ENCODE data around the gene GJE1. TPM values are rescaled to one million over a fixed set of nuclear protein-coding genes. Genes with fewer than 3 reads are reported as not detected.
A peak's percentile ranks its signal among the peaks of the same experiment; 100 is the strongest.

Gene GJE1
- polyA plus RNA-seq, 3 donors: not detected

DNA sequence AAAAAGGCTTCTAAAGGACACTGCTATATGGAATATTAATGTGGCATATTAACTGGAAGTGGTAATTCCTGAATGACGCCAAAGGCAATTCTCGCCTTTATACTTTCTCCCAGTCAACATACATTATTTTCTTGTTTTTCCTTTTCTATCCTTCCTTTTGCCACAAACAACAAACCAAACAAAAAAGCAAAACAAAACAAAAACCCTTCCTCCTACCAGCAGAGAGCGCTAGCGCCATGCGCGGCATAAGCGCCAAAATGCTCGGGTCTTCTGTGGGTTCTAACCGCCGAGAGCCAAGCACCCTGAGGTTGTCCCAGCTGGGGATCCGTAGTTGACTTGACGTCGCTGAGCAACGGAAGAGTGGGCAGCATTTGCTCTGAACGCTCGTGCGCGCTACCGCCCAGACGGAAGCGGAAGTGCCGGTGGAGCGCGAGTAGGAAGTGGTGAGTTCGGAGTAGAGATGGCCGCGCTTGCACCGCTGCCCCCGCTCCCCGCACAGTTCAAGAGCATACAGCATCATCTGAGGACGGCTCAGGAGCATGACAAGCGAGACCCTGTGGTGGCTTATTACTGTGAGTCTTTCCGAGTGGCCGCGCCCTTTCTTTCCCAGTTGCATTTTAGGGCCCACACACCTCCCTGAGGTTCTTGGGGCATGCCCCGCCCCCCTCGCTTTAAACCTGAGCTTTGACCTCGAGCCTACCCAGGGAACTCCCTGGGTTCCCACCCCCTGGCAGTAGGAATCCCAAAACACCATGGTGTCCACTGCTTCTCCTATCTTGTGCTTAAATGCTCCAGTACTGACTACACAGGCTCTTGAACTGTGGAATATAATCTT lies 14.3 kb downstream of the GJE1 start, which contains the start of the genes NMBR and VTA1:
Gene NMBR, minus strand, starts transcription at position 295 of the 835 bp plus-strand sequence. CDS start 58,464 bp downstream, outside the sequence.
Gene VTA1, plus strand, starts transcription at position 436 of the 835 bp plus-strand sequence. Its CDS starts 25 bp downstream, at position 461.
- H3K9ac ChIP-seq (ENCODE audit: insufficient read depth, low read length, poor library complexity, severe bottlenecking): peak within 1 kb of the TSS; percentile 69
- H3K36me3 Mint-ChIP-seq: peaks cover 12 to 22% of the 10 kb centered on the region in 2 donors
- intact Hi-C loops (cut with micrococcal nuclease): loop anchor here in 1 of 2 donors (5.0 kb wide), 1 partner anchor 240 kb away; no protein-coding TSS in a partner anchor
- DNase-seq: peak; percentile 98 to 100 (median 98)
- under 1% methylated on average over 34 of the region's 38 CpGs for WGBS (ENCODE audit: insufficient coverage)
- H3K27me3 Mint-ChIP-seq (ENCODE audit: low read depth in 3 of 3): peaks cover 0 to 4% (median 4%) of the 10 kb centered on the region in 3 donors
- TF ChIP-seq, protein P1, sequence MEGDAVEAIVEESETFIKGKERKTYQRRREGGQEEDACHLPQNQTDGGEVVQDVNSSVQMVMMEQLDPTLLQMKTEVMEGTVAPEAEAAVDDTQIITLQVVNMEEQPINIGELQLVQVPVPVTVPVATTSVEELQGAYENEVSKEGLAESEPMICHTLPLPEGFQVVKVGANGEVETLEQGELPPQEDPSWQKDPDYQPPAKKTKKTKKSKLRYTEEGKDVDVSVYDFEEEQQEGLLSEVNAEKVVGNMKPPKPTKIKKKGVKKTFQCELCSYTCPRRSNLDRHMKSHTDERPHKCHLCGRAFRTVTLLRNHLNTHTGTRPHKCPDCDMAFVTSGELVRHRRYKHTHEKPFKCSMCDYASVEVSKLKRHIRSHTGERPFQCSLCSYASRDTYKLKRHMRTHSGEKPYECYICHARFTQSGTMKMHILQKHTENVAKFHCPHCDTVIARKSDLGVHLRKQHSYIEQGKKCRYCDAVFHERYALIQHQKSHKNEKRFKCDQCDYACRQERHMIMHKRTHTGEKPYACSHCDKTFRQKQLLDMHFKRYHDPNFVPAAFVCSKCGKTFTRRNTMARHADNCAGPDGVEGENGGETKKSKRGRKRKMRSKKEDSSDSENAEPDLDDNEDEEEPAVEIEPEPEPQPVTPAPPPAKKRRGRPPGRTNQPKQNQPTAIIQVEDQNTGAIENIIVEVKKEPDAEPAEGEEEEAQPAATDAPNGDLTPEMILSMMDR (IDR thresholded peaks at IDR 0.05): peak; percentile 81
- H3K27ac Mint-ChIP-seq: peak within 1 kb of the TSS; percentile 86 to 94 (median 90)
- no peaks in the 10 kb centered on the region for H3K27me3 ChIP-seq (ENCODE audit: control insufficient read depth in 2 of 2, insufficient read depth in 2 of 2, low read length in 2 of 2)
- H2AFZ ChIP-seq (ENCODE audit: insufficient read depth, low read depth, low read length, poor library complexity, severe bottlenecking): peak within 1 kb of the TSS; percentile 84
- peaks cover 55% of the 10 kb centered on the region for H3K79me2 ChIP-seq (ENCODE audit: insufficient read depth, low read length)
- H3K9me3 Mint-ChIP-seq: no peaks in the 10 kb centered on the region
- H3K4me3 ChIP-seq (replicated peaks in 1 of 3; ENCODE audit: low read depth in 2 of 3, low read length in 3 of 3): peak within 1 kb of the TSS; percentile 79 to 95 (median 87)
- peaks cover 38% of the 10 kb centered on the region for H3K4me1 Mint-ChIP-seq
- H3K4me3 Mint-ChIP-seq: peak within 1 kb of the TSS; percentile 90 to 95
- peaks cover 0 to 14% of the 10 kb centered on the region in 2 donors for H3K36me3 ChIP-seq (replicated peaks in 1 of 2; ENCODE audit: control insufficient read depth in 1 of 2, insufficient read depth in 2 of 2, low read length in 2 of 2)
- peak within 1 kb of the TSS; percentile 93 for H3K4me2 ChIP-seq (replicated peaks; ENCODE audit: extremely low read depth, low read length, poor library complexity, severe bottlenecking)
- H4K20me1 ChIP-seq (ENCODE audit: insufficient read depth, low read length): peaks cover 31% of the 10 kb centered on the region
- peaks cover 22 to 24% of the 10 kb centered on the region in 2 donors for H3K4me1 ChIP-seq (ENCODE audit: control insufficient read depth in 1 of 2, insufficient read depth in 2 of 2, low read length in 2 of 2)
- peak within 1 kb of the TSS; percentile 46 to 83 for H3K27ac ChIP-seq (ENCODE audit: low read depth in 1 of 2, low read length in 2 of 2)
- no peaks in the 10 kb centered on the region for H3K9me3 ChIP-seq (replicated peaks in 1 of 2; ENCODE audit: control insufficient read depth in 1 of 2, insufficient read depth in 1 of 2, low read length in 2 of 2)

DNA sequence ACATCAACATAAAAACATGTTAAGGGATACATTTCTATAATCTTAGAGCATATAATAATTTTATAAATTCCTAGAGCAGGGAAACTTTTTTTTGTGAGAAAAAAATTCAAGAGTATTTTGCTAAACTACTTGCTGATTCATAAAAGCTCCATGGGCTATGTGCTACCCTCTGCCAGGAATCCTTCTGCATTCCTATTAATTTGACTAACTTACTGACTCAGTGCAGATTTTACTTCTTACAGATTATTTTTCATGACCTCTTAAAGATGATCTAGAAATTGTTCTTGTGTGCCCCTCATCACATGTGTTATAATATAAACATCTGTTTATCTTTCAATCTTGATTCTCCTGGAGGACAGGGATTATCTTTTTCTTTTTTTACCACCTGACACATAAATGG lies 20.0 kb downstream of the GJE1 start:
- Histone ChIP-seq H3K9me3 (replicated peaks in 1 of 2; ENCODE audit: control insufficient read depth in 1 of 2, insufficient read depth in 1 of 2, low read length in 2 of 2) (no peaks in the 10 kb centered on the region), H3K9ac (ENCODE audit: insufficient read depth, low read length, poor library complexity, severe bottlenecking) (no peak overlapping the region), H2AFZ (ENCODE audit: insufficient read depth, low read depth, low read length, poor library complexity, severe bottlenecking) (no peak overlapping the region), H3K4me1 (ENCODE audit: control insufficient read depth in 1 of 2, insufficient read depth in 2 of 2, low read length in 2 of 2) (peaks cover 14% of the 10 kb centered on the region in 2 donors), H3K27me3 (ENCODE audit: control insufficient read depth in 2 of 2, insufficient read depth in 2 of 2, low read length in 2 of 2) (no peaks in the 10 kb centered on the region), H3K4me2 (replicated peaks; ENCODE audit: extremely low read depth, low read length, poor library complexity, severe bottlenecking) (no peak overlapping the region), H3K4me3 (replicated peaks in 1 of 3; ENCODE audit: low read depth in 2 of 3, low read length in 3 of 3) (no peak overlapping the region), H3K36me3 (replicated peaks in 1 of 2; ENCODE audit: control insufficient read depth in 1 of 2, insufficient read depth in 2 of 2, low read length in 2 of 2) (peaks cover 0 to 14% of the 10 kb centered on the region in 2 donors), H4K20me1 (ENCODE audit: insufficient read depth, low read length) (peaks cover 88% of the 10 kb centered on the region), H3K27ac (ENCODE audit: low read depth in 1 of 2, low read length in 2 of 2) (no peak overlapping the region), H3K79me2 (ENCODE audit: insufficient read depth, low read length) (peaks cover 98% of the 10 kb centered on the region)
- Mint-ChIP-seq H3K27ac (peak overlapping the region in 1 of 7 donors; percentile 10), H3K4me3 (no peak overlapping the region), H3K4me1 (peaks cover 36% of the 10 kb centered on the region), H3K27me3 (ENCODE audit: low read depth in 3 of 3) (no peaks in the 10 kb centered on the region), H3K9me3 (no peaks in the 10 kb centered on the region), H3K36me3 (peaks cover 16 to 22% of the 10 kb centered on the region in 2 donors)
- no peak for DNase-seq
- intact Hi-C loops (cut with micrococcal nuclease): no loop called here
- TF ChIP-seq, protein P1 (IDR thresholded peaks at IDR 0.05): no peak
